Calu3 (cell line): Measurements from ENCODE around the gene FMNL1. TPM values are rescaled to one million over a fixed set of nuclear protein-coding genes. Genes with fewer than 3 reads are reported as not detected.
A peak's percentile ranks its signal among the peaks of the same experiment; 100 is the strongest.

Experiments
- BruUV-seq: library from RNA; stranded (reverse); fragments of 400-500 nt; replicated peaks from 2 replicates; lab custom pipeline; 2021; lab: Mats Ljungman, UMichigan
- CTCF ChIA-PET: fragments of 300-600 bp; sonication (Branson Sonifier 250); formaldehyde crosslinking; loops from one replicate; lab custom pipeline; 2022; ENCODE audit warnings: antibody characterized with exemption; lab: Charles Lee
- DNase-seq: peaks from one replicate; pipeline ENCODE4 v3.0.0; 2022
- H3K27ac Mint-ChIP-seq: one replicate; pipeline ENCODE4 v1.8.0; 2022; ENCODE audit warnings: mixed read lengths; ENCODE audit not compliant: unreplicated experiment
- H3K27me3 Mint-ChIP-seq: one replicate; pipeline ENCODE4 v1.8.0; 2022; ENCODE audit warnings: mixed read lengths; ENCODE audit not compliant: unreplicated experiment
- H3K36me3 Mint-ChIP-seq: one replicate; pipeline ENCODE4 v1.8.0; 2022; ENCODE audit warnings: mild to moderate bottlenecking, moderate library complexity, mixed read lengths; ENCODE audit not compliant: insufficient read depth, unreplicated experiment
- H3K4me1 Mint-ChIP-seq: one replicate; pipeline ENCODE4 v1.8.0; 2022; ENCODE audit warnings: mild to moderate bottlenecking, low read depth, mixed read lengths; ENCODE audit not compliant: unreplicated experiment
- H3K4me3 Mint-ChIP-seq: one replicate; pipeline ENCODE4 v1.8.0; 2022; ENCODE audit warnings: mild to moderate bottlenecking, low read depth, moderate library complexity, mixed read lengths; ENCODE audit not compliant: unreplicated experiment
- H3K9me3 Mint-ChIP-seq: one replicate; pipeline ENCODE4 v1.8.0; 2022; ENCODE audit warnings: low read depth, mixed read lengths; ENCODE audit not compliant: unreplicated experiment
- intact Hi-C: fragments of 100-400 bp; cut with micrococcal nuclease; formaldehyde crosslinking; loops from one replicate; pipeline ENCODE4 v1.10.0; 2022; ENCODE audit not compliant: unreplicated experiment
- total RNA-seq: library from RNA; stranded (reverse); gene quantifications from 2 replicates; pipeline ENCODE4 v1.2.3, GENCODE V29; 2022
- TF ChIP-seq, protein P1 (sequence below): fragments of 200-600 bp; IDR thresholded peaks from one replicate; pipeline ENCODE4 v1.8.0; 2022; ENCODE audit warnings: antibody characterized with exemption; ENCODE audit not compliant: unreplicated experiment

FMNL1 gene
- total RNA-seq, 1 experiment from 2014 or later: 9.6 TPM

DNA sequence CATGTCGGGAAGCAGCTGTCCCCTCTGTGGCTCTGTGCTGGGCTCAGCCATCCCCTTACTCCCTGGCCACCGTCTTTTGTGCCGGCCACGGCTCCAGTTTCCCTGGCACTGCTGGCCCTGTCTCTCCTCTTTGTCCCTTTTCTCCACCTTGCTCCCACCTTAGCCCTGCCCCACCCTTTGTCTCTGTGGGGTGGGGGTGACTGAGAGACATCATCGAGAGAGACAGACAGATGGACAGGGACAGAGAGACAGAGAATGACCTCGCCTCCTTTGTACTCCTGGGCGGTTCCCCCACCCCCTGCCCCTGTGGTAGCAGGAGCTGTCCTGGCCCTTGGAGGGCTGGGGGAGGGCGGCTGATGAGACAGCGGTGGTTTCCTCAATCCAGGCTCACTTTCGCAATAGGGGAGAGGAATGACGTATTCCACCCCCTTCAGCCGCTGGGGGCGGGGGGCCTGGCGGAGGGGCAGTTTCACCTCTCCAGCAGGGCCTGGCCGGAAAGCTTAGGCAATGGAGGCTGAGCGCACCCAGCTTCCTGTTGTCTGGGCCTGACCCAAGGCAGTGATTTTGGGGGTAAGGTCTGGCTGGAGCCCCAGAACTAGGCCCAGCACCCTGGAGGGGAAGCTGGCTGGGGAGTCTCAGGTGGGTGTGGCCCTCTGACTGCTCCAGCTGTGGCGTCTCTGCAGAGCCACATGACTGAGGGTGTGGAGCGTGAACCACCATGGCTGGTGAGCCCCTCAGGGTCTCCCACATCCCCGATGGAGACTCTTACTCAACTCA is 7.3 kb downstream of the FMNL1 start:
- H3K27ac Mint-ChIP-seq: no peak overlapping the region

DNA sequence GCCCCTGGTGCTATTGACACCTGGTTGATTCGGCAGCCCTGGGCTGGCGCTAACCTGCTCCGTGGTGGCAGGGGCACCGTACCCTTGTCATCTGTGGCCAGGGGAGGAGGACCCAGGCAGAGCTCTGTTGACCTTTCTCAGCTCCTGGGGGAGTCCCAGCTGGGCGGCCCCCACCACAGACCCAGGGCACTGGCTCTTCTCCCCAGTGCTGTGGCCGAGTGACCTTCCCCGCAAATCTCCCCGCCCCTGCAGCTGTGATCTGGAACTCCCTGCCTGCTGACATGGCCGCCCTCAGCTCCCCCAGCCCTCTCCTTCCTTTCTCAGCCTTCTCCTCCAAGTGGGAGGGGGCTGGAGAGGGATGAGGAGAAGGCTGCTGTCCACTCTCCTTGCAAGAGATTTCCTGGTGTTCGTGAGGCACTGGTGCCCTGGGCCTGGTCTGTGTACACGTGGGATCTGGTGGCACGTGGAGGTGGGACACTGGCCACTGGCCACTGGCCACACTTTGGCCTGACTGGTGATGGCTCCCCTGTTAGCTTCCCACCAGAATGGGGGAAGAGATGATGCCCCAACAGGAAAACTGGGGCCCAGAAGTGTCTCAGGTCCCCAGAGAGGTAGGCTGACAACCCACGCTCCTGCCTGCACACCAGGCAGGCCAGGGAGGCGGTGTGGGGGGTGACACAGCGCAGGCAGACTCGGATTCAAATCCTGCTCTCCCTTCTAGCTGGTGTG is 8.2 kb downstream of the FMNL1 start:
- H3K27me3 Mint-ChIP-seq: peaks cover 23% of the 10 kb centered on the region
- no peaks in the 10 kb centered on the region for H3K9me3 Mint-ChIP-seq
- no peak for DNase-seq
- CTCF ChIA-PET: interaction anchor here (0.6 to 6.4 kb wide), 13 partner anchors 11 to 761 kb away, joined by 3 to 66 read pairs (median 4); partner anchors contain the start of genes ACBD4 and HEXIM1
- H3K27ac Mint-ChIP-seq: no peak overlapping the region
- TF ChIP-seq, protein P1, sequence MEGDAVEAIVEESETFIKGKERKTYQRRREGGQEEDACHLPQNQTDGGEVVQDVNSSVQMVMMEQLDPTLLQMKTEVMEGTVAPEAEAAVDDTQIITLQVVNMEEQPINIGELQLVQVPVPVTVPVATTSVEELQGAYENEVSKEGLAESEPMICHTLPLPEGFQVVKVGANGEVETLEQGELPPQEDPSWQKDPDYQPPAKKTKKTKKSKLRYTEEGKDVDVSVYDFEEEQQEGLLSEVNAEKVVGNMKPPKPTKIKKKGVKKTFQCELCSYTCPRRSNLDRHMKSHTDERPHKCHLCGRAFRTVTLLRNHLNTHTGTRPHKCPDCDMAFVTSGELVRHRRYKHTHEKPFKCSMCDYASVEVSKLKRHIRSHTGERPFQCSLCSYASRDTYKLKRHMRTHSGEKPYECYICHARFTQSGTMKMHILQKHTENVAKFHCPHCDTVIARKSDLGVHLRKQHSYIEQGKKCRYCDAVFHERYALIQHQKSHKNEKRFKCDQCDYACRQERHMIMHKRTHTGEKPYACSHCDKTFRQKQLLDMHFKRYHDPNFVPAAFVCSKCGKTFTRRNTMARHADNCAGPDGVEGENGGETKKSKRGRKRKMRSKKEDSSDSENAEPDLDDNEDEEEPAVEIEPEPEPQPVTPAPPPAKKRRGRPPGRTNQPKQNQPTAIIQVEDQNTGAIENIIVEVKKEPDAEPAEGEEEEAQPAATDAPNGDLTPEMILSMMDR: no peak
- H3K4me3 Mint-ChIP-seq: no peak overlapping the region
- peaks cover 18% of the 10 kb centered on the region for H3K4me1 Mint-ChIP-seq
- no TSS peak for BruUV-seq
- intact Hi-C loops: loop anchor here (5.0 kb wide), 1 partner anchor 157 kb away; no protein-coding TSS in a partner anchor
- peaks cover 9% of the 10 kb centered on the region for H3K36me3 Mint-ChIP-seq

More for the DNA sequence above, 7.3 kb downstream of the FMNL1 start:
- Mint-ChIP-seq H3K9me3 (no peaks in the 10 kb centered on the region), H3K36me3 (peaks cover 9% of the 10 kb centered on the region), H3K27me3 (peaks cover 23% of the 10 kb centered on the region), H3K4me1 (peaks cover 22% of the 10 kb centered on the region), H3K4me3 (no peak overlapping the region)
- no TSS peak for BruUV-seq
- TF ChIP-seq, protein P1: no peak
- peak; percentile 58 for DNase-seq
- CTCF ChIA-PET: interaction anchor here (0.6 to 6.4 kb wide), 9 partner anchors 10 to 762 kb away, joined by 3 to 66 read pairs (median 4); partner anchors contain the start of genes ACBD4 and HEXIM1
- intact Hi-C loops: no loop called here

DNA sequence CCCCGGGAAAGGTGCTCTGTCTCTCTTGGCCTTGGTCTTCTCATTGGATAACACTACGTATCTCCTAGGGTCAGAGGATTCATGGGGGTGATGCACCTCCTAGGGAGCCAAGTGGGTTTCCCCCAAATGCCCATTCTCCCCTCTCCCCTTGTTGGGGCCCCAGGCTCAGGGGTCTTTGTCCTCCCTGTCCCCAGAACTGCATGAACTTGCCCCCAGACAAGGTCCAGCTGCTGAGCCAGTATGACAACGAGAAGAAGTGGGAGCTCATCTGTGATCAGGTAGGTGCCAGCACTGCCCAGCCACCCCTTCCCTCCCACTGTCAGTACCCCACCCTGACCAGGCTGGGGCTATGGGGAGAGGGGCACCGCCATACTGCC is 8.7 kb downstream of the FMNL1 start:
- BruUV-seq: no TSS peak
- intact Hi-C loops: loop anchor here (5.0 kb wide), 1 partner anchor 157 kb away; no protein-coding TSS in a partner anchor
- DNase-seq: no peak
- Mint-ChIP-seq H3K9me3 (no peaks in the 10 kb centered on the region), H3K4me3 (no peak overlapping the region), H3K27me3 (peaks cover 23% of the 10 kb centered on the region), H3K27ac (no peak overlapping the region), H3K4me1 (peaks cover 13% of the 10 kb centered on the region), H3K36me3 (peaks cover 9% of the 10 kb centered on the region)
- CTCF ChIA-PET: interaction anchor here (0.6 to 6.4 kb wide), 9 partner anchors 11 to 195 kb away, joined by 3 to 66 read pairs (median 6); partner anchors contain the start of genes ACBD4 and HEXIM1
- TF ChIP-seq, protein P1: no peak

DNA sequence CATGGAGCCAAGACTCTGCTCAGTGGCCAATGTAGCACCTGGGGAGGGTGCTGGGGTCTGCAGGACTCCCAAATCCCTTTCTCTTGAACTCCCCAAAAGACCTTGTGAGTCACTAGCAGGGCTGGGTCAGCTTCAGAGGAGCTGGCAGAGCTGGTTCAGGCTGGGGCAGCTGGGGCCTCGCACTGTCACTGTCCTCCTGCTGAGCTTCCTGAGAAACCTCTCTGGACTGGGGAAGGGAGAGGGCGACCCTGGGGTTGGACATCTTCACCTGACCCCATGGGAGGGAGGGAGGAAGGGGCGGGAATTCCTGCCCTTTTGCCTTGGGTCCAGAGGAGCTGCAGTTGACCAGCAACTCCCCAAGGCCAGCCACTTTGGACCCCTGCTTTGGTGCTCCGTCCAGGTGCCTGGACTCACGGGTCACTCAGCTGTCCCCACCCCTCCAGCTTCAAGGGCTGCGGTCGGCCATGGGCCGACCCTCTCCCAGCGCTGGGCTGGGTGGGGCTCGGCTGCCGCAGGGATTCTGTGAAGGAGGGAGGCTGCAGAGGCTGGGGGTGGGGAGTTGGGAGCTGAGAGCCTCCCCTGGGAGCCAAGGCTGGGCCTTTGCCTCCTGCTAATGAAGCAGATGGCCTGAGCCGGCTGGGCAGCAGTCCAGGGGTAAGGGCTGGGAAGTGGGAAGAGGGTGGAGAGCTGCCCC is 9.2 kb downstream of the FMNL1 start:
- Mint-ChIP-seq H3K27me3 (peaks cover 23% of the 10 kb centered on the region), H3K9me3 (no peaks in the 10 kb centered on the region), H3K36me3 (peaks cover 9% of the 10 kb centered on the region), H3K27ac (no peak overlapping the region), H3K4me3 (no peak overlapping the region), H3K4me1 (peaks cover 11% of the 10 kb centered on the region)
- CTCF ChIA-PET: interaction anchor here (0.7 to 6.4 kb wide), 11 partner anchors 10 to 195 kb away, joined by 3 to 66 read pairs (median 5); partner anchors contain the start of genes ACBD4 and HEXIM1
- no TSS peak for BruUV-seq
- TF ChIP-seq, protein P1: no peak
- intact Hi-C loops: loop anchor here (5.0 kb wide), 1 partner anchor 156 kb away; no protein-coding TSS in a partner anchor
- DNase-seq: no peak
